Prostate gland (tissue), 2 donors: ENCODE data around the gene NAT10.

Experiments used
- POLR2A ChIP-seq: fragments of 450-650 bp; IDR thresholded peaks from one replicate; pipeline ENCODE4 v1.6.1; 2016; ENCODE audit warnings: antibody characterized with exemption, mild to moderate bottlenecking
- POLR2AphosphoS5 ChIP-seq: sonication (generic); formaldehyde crosslinking; IDR thresholded peaks from one replicate; pipeline ENCODE4 v1.6.1; 2017; ENCODE audit warnings: antibody characterized with exemption
- TF ChIP-seq, protein P1 (sequence below), 4 experiments: fragments of 200-600 bp in 2 of 4; fragments of 450-650 bp in 2 of 4; sonication (generic) in 2 of 4; IDR thresholded peaks; 1 replicate in 3 of 4; 2 replicates in 1 of 4; pipeline ENCODE4 v1.5.1; 2016 to 2019; ENCODE audit warnings: antibody characterized with exemption in 4 of 4, mild to moderate bottlenecking in 2 of 4, moderate library complexity in 2 of 4

DNA sequence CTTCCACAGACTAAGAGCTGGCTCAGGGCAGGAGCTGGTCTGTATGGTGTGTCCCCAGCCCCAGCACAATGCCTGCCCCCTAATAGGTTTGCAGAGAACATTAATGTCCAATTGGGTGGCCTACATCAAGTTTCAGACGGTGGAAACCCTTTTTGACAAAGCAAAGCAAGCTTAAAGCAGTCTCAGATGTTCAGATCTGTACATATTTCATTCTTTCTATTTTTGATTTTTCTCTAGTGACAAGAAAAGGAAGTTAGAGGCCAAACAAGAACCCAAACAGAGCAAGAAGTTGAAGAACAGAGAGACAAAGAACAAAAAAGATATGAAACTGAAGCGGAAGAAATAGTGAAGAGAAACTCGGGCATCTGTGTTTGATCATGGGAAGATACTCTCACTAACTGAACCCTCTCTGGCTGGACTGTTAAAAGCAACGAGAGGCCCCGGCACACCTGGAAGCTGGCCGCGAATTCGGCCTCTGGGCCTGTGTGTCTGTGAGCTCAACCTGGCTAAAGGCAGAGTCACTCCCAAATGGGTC, 40.5 kb downstream of the NAT10 start:
- TF ChIP-seq, protein P1, sequence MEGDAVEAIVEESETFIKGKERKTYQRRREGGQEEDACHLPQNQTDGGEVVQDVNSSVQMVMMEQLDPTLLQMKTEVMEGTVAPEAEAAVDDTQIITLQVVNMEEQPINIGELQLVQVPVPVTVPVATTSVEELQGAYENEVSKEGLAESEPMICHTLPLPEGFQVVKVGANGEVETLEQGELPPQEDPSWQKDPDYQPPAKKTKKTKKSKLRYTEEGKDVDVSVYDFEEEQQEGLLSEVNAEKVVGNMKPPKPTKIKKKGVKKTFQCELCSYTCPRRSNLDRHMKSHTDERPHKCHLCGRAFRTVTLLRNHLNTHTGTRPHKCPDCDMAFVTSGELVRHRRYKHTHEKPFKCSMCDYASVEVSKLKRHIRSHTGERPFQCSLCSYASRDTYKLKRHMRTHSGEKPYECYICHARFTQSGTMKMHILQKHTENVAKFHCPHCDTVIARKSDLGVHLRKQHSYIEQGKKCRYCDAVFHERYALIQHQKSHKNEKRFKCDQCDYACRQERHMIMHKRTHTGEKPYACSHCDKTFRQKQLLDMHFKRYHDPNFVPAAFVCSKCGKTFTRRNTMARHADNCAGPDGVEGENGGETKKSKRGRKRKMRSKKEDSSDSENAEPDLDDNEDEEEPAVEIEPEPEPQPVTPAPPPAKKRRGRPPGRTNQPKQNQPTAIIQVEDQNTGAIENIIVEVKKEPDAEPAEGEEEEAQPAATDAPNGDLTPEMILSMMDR (IDR thresholded peaks at IDR 0.05) = no peak
- TF ChIP-seq POLR2AphosphoS5 = no peak
- no peak for TF ChIP-seq POLR2A
